Stimulated activated CD8-positive, alpha-beta memory T cell treated with anti-CD3 and anti-CD28 coated beads, Interleukin-7, amount 100 ng/mL, for 4 hours (primary cell): ENCODE results near the gene ARFGEF2.
"Not testable (repeated sequence)": the region's sequence is repeated elsewhere in the genome, so short reads cannot be mapped to it uniquely, and the experiment has no call there.

ENCODE experiments used
- DNase-seq, 2 donors: peaks; one replicate each; pipeline ENCODE4 v3.0.0-alpha.2; 2020; ENCODE audit warnings: low read depth in 2 of 2

Gene ARFGEF2

DNA sequence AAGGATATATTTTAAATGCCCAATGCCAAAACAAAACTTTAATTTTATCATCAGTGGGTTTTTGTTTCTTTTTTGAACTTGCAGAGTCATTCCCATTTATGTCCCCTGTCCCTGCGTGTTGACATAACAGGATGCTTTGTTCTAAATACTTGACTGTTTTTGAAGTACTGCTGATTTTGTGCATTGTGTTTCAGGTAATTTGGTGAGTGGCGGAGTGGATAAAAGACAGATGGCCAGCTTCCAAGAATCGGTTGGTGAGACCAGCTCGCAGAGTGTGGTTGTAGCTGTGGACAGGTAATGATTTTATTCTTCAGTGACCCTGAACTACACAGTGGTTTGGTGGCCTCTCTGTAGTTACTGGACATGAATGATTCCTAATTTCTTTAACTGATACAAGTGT lies 74.1 kb downstream of the ARFGEF2 start:
- no peak for DNase-seq

DNA sequence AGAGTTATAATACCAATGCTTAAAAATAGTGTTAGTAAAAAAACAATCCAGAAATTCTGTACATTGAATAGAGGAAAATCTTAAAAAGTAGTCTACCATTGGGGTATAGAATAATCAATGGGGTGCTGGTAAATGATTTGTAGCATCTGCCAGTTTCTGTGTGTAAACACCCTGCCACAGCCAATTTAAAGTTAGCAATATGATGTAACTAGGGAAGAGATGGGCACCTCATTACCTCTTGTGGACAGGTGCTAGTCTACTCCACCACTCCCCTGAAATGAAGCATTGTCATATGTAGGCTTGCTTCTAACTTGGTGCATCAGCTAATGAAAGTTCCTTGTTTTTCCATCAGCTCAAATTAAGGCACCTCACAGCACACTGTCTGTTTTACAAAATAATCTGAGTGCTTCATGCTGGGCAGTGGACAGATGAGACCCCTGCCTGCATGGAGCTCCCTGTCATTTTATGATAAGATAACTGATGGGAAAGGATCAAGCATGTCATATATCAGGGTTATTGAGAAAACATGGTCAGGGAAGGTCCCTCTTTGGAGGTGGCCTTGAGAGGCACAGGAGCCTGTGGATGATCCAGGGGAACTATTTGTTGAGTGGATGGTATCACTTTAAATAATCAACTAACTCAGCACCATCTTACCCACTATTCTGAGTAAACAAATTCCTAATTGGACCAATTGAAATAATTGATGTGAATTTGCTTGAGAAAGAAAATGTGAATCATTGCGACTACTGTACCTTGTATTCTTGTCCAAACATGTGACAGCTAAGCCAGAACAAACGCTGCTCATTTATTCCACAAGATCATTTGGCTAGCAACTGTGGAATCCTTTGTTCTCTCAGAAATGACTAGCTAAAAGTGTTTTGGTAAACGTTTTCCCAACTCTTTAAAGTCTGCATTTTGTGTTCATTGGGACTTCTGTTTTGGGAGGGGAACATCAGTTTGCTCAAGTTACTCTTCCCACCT lies 78.7 kb downstream of the ARFGEF2 start:
- DNase-seq, result no peak

DNA sequence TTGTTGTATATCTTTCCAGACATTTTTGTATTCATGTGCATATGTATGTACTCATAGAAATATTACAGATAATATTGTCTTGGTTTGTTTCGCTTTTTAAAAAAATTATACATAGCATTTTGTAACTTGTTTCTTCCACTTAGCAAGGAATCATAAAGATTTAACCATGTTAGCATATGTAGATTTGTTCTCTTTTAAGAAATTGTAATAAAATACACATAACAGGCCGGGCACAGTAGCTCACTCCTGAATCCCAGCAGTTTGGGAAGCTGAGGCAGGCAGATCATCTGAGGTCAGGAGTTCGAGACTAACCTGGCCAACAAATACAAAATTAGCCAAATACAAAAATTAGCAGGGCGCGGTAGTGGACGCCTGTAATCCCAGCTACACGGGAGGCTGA lies 80.2 kb downstream of the ARFGEF2 start:
- no peak for DNase-seq

DNA sequence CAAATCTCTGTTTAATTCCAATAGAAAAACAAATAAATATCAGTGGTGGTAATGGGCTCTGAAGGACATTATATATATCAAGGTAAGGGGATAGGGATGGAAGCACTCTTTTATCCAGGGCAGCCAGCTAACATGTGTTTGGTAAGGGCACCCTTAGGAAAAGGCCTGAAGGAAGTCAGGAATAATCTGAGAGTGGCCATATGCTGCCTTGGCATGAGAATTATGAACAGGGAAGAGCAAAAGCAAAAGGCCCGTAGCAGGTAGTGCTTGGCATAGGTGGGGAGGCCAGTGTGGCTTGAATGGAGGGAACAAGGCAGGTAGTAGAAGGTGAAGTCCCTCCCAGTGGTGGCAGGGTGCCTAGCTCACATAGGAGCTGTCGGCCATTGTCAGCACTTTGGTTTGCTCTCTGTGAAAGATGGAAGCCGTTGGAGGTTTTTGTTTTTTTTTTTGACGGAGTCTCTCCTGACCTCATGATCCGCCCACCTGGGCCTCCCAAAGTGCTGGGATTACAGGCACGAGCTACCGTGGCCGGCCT lies 85.0 kb downstream of the ARFGEF2 start:
- DNase-seq, result no peak

GRCh38 chr20:49009899-49010631 lies 88.6 kb downstream of the ARFGEF2 start:
- DNase-seq, result no peak

DNA sequence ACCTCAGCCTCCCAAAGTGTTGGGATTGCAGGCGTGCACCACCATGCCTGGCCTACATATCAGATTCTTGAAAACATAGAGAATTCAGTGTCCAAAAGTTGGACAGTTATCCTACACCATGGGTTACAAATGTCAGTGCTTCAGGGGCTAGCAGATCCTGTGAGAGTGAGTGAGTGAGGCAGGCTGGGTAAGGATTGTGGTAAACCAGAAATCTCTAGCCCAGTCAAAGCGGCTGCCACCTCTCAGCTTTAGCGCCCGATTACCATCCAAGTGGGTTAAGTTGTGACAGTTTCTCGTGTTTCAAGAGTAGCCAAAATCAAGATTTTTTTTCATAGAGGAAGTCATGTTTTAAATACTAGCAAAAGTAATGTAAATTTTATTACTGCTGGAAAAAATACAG lies 102.7 kb downstream of the ARFGEF2 start:
- no peak for DNase-seq

GRCh38 chr20:49028177-49028576 lies 106.7 kb downstream of the ARFGEF2 start:
- not testable (repeated sequence) for DNase-seq

GRCh38 chr20:49028684-49029083 lies 107.2 kb downstream of the ARFGEF2 start:
- DNase-seq, result no peak

- DNase-seq, result no peak
These were observed 107.7 kb downstream of the ARFGEF2 start for GRCh38 chr20:49029203-49029602.

DNA sequence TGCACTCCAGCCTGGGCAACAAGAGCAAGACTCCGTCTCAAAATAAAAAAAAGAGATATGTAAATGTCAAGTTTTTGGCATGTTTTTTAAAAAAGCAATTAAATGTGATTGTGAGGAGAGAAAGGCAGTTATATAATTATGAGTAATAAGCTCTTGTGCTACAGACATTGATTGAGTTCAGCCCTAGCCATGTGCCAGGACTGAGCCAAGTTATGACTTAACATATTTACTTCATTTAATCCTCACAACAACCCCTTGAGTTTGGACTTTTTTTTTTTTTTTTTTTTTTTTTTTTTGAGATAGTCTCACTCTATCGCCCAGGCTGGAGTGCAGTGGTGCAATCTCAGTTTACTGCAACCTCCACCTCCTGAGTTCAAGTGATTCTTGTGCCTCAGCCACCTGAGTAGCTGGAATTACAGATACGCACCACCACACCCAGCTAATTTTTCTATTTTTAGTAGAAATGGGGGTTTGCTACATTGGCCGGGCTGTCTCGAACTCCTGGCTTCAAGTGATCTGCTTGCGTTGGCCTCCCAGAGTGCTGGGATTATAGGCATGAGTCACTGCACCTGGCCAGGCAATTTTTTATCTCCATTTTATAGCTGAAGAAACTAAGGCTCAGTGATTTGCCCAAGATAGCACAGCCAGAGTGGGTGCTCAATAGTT lies 109.6 kb downstream of the ARFGEF2 start:
- no peak for DNase-seq

GRCh38 chr20:49032455-49032854 lies 110.9 kb downstream of the ARFGEF2 start:
- DNase-seq, result no peak

DNA sequence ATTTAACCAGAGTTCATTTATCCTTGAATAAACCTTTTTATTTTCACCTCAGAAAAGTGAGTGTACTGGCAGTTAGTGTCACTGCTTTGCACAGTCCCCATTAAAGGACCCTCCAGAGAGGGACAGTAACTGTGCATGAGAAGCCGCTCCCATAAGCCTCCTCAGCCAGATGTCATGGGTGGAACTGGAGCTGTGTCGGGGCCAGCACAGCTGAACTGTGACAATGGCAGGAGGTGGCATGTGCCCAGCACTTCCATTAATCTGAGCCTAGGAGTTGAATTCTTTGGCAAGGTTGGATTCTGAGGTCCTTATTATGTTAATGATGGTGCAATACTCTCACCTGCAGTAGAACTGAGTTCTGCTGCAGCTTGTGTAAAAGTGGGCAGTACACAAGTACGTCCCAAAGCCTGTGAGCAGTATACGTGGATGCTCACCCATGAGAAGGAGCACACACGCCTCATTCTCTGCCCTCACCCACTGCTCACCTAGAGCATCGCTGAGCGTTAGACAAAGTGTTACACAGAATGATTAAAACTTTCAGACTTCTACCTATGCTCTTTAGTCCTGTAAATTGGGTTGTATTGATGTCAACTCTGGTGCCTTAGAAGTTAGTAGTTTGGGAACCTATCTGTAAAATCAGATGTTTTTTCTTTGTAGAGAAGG lies 112.7 kb downstream of the ARFGEF2 start:
- DNase-seq, result no peak

DNA sequence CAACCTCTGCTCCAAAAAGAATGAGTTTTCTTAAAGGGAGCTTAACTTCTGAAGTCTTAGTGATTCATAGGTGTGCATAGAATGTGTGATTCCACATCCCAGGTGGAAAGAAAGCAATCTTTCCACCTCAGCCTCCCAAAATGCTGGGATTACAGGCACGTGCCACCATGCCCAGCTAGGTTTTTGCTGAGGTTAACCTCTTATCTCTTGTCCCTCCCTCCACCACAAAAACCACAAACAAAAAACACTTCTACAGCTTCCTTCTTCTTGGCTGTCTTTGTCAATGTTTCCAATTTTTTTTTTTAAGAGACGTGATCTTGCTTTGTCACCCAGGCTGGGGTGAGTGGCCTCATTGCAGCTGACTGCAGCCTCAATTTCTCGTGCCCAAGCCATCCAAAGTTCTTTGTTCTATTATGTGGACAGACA lies 116.5 kb downstream of the ARFGEF2 start:
- DNase-seq, result peak in 1 of 2 donors; percentile 11

- no peak for DNase-seq
These were observed 118.3 kb downstream of the ARFGEF2 start for GRCh38 chr20:49039854-49040253.

DNA sequence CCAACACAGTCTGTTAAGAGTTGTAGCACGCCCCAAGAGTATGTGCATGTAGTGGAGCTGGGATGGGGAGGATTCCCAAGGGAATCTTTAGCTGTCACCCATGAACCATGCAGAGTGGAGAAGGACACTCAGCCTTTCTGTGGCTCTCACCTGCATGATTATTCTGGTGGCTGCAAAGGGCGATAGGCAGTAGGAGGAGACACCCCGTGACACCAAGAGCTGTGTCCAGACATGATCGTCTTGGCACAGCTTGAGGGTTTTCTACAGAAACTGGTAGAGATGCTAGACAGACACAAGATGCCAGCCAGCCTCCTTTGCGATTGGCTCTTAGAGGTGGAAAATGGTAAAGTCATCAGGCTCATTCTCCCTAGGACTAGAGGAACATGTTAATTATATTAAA lies 121.5 kb downstream of the ARFGEF2 start:
- DNase-seq, result no peak

DNA sequence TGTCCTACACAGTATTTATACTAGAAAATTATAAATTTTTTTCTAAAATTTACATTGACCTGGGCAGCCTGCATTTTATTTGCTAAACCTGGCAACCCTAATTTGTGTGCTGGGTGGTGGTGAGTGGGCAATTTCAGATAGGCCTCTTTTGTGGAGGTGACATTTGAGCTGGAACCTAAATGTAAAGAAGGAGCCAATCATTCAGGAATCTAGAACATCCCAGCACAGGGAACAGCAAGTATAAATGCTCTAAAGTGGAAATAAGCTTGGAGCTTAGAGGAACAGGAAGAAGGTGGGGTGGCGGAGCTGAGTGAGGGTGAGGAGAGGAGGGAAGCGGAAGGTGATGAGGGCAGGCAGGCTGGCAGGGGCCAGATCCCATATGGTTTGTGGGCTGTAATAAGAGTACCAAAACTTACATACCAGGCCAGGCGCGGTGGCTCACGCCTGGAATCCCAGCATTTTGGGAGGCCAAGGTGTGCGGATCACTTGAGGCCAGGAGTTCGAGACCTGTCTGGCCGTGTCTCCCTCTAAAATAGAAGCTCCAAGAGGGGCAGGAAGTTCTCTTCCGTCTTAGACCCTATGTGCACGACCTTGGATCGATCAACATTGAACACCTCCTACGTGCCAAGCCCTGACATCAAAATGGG lies 124.1 kb downstream of the ARFGEF2 start:
- no peak for DNase-seq

DNA sequence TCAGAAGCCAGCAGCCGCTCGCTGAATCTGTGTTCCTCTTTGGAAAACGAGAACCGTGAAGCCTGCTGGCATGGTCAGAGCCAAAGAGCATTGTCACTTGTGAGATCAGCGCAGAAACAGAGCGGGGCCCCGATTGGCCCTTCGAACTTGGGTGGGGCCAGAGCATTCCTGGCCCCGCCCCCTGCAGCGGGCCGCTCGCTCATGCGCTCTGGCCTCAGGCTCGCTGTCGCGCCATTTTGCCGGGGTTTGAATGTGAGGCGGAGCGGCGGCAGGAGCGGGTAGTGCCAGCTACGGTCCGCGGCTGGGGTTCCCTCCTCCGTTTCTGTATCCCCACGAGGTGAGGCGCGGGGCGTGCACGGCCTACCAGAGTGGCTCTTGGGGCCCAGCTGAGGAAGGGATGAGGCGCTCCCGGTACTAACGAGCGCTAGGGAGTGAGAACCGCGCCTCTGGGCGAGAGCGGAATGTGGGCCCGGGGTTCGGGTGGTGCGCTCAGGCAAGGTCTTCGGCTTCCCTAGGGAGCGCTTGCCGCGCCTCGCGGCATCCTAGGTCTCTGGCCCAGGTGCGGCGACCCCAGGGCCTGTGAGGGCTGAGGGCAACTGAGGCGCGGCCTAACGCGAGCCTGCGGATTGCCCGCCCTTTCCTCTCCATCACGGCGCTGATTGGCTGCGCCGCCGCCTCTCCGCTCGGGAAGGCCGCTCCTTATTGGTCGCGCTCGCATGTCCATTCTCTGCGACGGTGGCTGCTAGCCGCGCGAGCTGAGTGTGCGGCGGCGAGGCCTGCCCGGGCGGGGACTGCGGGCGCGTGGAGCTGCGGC lies 124.8 kb downstream of the ARFGEF2 start, which contains the start of gene CSE1L:
Gene CSE1L, plus strand, starts transcription at position 226 of the 814 bp plus-strand sequence. CDS start 12,152 bp downstream, outside the sequence.
- peak; percentile 85 to 88 for DNase-seq

DNA sequence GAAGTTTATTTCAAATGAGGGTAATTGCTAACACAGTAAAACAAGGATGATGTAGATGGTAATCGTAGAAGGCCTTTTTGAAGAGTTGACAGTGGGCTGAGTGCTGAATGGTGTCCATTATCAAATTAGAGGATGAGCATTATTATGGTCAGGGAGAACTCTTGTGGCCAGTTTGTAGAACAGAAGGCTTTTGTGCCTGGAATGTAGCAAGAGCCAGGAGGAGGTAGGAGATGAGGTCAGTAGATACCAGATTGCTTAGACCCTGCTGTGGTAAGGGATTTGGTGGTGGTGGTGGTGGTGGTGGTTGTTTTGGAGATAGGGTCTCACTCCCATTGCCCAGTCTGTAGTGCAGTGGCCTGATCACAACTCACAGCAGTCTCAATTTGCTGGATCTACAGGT lies 130.8 kb downstream of the ARFGEF2 start:
- DNase-seq, result no peak

- DNase-seq, result no peak
These were observed 132.6 kb downstream of the ARFGEF2 start for GRCh38 chr20:49054056-49054643.

- no peak for DNase-seq
These were observed 141.8 kb downstream of the ARFGEF2 start for GRCh38 chr20:49063279-49063678.
